ENCODE results near the gene PVRIG.
"Not testable (repeated sequence)": the region's sequence is repeated elsewhere in the genome, so short reads cannot be mapped to it uniquely, and the experiment has no call there.

Gene PVRIG

GRCh38 chr7:100243385-100243784 is 23.6 kb downstream of the PVRIG start:
- H3K79me2 ChIP-seq (ENCODE audit: insufficient read depth, low read length); H3K9ac ChIP-seq (ENCODE audit: low read length); H3K27ac ChIP-seq (ENCODE audit: low read depth, low read length); H3K36me3 ChIP-seq (ENCODE audit: low read length); H4K20me1 ChIP-seq (ENCODE audit: low read depth, low read length); H3F3A ChIP-seq (ENCODE audit: insufficient read depth); H3K9me3 ChIP-seq (ENCODE audit: insufficient read depth, low read length); H3K4me2 ChIP-seq (ENCODE audit: low read depth, low read length, poor library complexity, severe bottlenecking); H2AFZ ChIP-seq (ENCODE audit: low read depth, low read length, severe bottlenecking); H3K9me2 ChIP-seq (replicated peaks; ENCODE audit: insufficient read depth, low read length); H3K27me3 ChIP-seq (ENCODE audit: low read length); H3K4me3 ChIP-seq (ENCODE audit: insufficient read depth, low read length, poor library complexity, severe bottlenecking): not testable (repeated sequence)

GRCh38 chr7:100244988-100245605 is 25.3 kb downstream of the PVRIG start:
- H3F3A ChIP-seq (ENCODE audit: insufficient read depth); H2AFZ ChIP-seq (ENCODE audit: low read depth, low read length, severe bottlenecking); H3K27ac ChIP-seq (ENCODE audit: low read depth, low read length); H3K36me3 ChIP-seq (ENCODE audit: low read length); H3K27me3 ChIP-seq (ENCODE audit: low read length); H4K20me1 ChIP-seq (ENCODE audit: low read depth, low read length); H3K4me3 ChIP-seq (ENCODE audit: insufficient read depth, low read length, poor library complexity, severe bottlenecking); H3K4me2 ChIP-seq (ENCODE audit: low read depth, low read length, poor library complexity, severe bottlenecking); H3K9me2 ChIP-seq (replicated peaks; ENCODE audit: insufficient read depth, low read length); H3K79me2 ChIP-seq (ENCODE audit: insufficient read depth, low read length); H3K9ac ChIP-seq (ENCODE audit: low read length); H3K9me3 ChIP-seq (ENCODE audit: insufficient read depth, low read length): not testable (repeated sequence)

GRCh38 chr7:100246121-100246864 is 26.5 kb downstream of the PVRIG start:
- not testable (repeated sequence) for H3K27ac ChIP-seq (ENCODE audit: low read depth, low read length)

GRCh38 chr7:100246865-100247137 is 27.1 kb downstream of the PVRIG start:
- H3K9ac ChIP-seq (ENCODE audit: low read length); H3K9me2 ChIP-seq (replicated peaks; ENCODE audit: insufficient read depth, low read length); H3K79me2 ChIP-seq (ENCODE audit: insufficient read depth, low read length); H3K9me3 ChIP-seq (ENCODE audit: insufficient read depth, low read length); H3K27me3 ChIP-seq (ENCODE audit: low read length); H3K36me3 ChIP-seq (ENCODE audit: low read length); H3K4me2 ChIP-seq (ENCODE audit: low read depth, low read length, poor library complexity, severe bottlenecking); H3K27ac ChIP-seq (ENCODE audit: low read depth, low read length); H3K4me3 ChIP-seq (ENCODE audit: insufficient read depth, low read length, poor library complexity, severe bottlenecking); H3F3A ChIP-seq (ENCODE audit: insufficient read depth); H4K20me1 ChIP-seq (ENCODE audit: low read depth, low read length); H2AFZ ChIP-seq (ENCODE audit: low read depth, low read length, severe bottlenecking): not testable (repeated sequence)

More at GRCh38 chr7:100246121-100246864, 26.5 kb downstream of the PVRIG start:
- H3K4me2 ChIP-seq (ENCODE audit: low read depth, low read length, poor library complexity, severe bottlenecking); H2AFZ ChIP-seq (ENCODE audit: low read depth, low read length, severe bottlenecking); H3K4me3 ChIP-seq (ENCODE audit: insufficient read depth, low read length, poor library complexity, severe bottlenecking); H3K79me2 ChIP-seq (ENCODE audit: insufficient read depth, low read length); H3K9ac ChIP-seq (ENCODE audit: low read length); H4K20me1 ChIP-seq (ENCODE audit: low read depth, low read length); H3F3A ChIP-seq (ENCODE audit: insufficient read depth); H3K27me3 ChIP-seq (ENCODE audit: low read length); H3K9me3 ChIP-seq (ENCODE audit: insufficient read depth, low read length); H3K36me3 ChIP-seq (ENCODE audit: low read length); H3K9me2 ChIP-seq (replicated peaks; ENCODE audit: insufficient read depth, low read length): not testable (repeated sequence)

GRCh38 chr7:100247152-100247757 is 27.5 kb downstream of the PVRIG start:
- no peak overlapping the region for H2AFZ ChIP-seq (ENCODE audit: low read depth, low read length, severe bottlenecking)
- TF ChIP-seq CTCF (IDR thresholded peaks at IDR 0.05; ENCODE audit: insufficient read depth, low read length, poor library complexity, severe bottlenecking) (no peak), EZH2phosphoT487 (conservative IDR thresholded peaks at IDR 0.05; ENCODE audit: low read length) (no peak)
- no peaks in the 10 kb centered on the region for H3K9me3 ChIP-seq (ENCODE audit: insufficient read depth, low read length)
- no peak overlapping the region for H3K9ac ChIP-seq (ENCODE audit: low read length)
- H3K9me2 ChIP-seq (replicated peaks; ENCODE audit: insufficient read depth, low read length), result no peaks in the 10 kb centered on the region
- H3K36me3 ChIP-seq (ENCODE audit: low read length), result no peaks in the 10 kb centered on the region
- H3K79me2 ChIP-seq (ENCODE audit: insufficient read depth, low read length), result no peaks in the 10 kb centered on the region
- H3K4me2 ChIP-seq (ENCODE audit: low read depth, low read length, poor library complexity, severe bottlenecking), result no peak overlapping the region
- no peak overlapping the region for H3K27ac ChIP-seq (ENCODE audit: low read depth, low read length)
- no peaks in the 10 kb centered on the region for H4K20me1 ChIP-seq (ENCODE audit: low read depth, low read length)
- H3K4me3 ChIP-seq (ENCODE audit: insufficient read depth, low read length, poor library complexity, severe bottlenecking), result no peak overlapping the region
- H3K27me3 ChIP-seq (ENCODE audit: low read length), result no peaks in the 10 kb centered on the region
- no peaks in the 10 kb centered on the region for H3F3A ChIP-seq (ENCODE audit: insufficient read depth)
